ENCODE measurements around the gene DYRK4. TPM values are rescaled to one million over a fixed set of nuclear protein-coding genes. Genes with fewer than 3 reads are reported as not detected.

The DYRK4 gene
- polyA plus RNA-seq, 3 donors, result 17.4 to 26.9 (median 22.4) TPM

DNA sequence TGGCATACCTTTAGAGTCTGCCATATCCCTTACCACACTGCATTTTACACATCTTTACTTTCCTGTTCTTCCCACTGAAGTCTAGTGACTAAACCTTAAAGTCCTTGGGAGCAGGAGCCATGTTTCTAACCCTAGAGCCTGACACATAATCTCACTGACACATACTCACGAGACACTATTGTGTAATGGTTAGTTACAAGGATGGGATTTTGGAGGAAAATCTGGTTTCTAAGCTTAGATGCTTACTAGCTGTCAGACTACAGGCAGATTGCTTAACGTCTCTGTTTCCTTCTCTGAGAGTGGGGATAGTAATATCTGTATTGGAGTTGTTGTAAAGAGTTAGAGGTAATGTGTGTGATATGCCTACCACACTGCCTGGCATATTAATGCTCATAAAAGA lies 6.2 kb upstream of the DYRK4 start:
- Histone ChIP-seq H4K20me1 (ENCODE audit: insufficient read depth, low read length) (no peaks in the 10 kb centered on the region), H2AFZ (ENCODE audit: insufficient read depth, low read depth, low read length, poor library complexity, severe bottlenecking) (peak overlapping the region; percentile 44), H3K4me1 (ENCODE audit: control insufficient read depth in 1 of 2, insufficient read depth in 2 of 2, low read length in 2 of 2) (peaks cover 30 to 31% of the 10 kb centered on the region in 2 donors), H3K27me3 (ENCODE audit: control insufficient read depth in 2 of 2, insufficient read depth in 2 of 2, low read length in 2 of 2) (no peaks in the 10 kb centered on the region), H3K9me3 (replicated peaks in 1 of 2; ENCODE audit: control insufficient read depth in 1 of 2, insufficient read depth in 1 of 2, low read length in 2 of 2) (no peaks in the 10 kb centered on the region), H3K27ac (ENCODE audit: low read depth in 1 of 2, low read length in 2 of 2) (peak overlapping the region in 1 of 2 donors; percentile 73), H3K9ac (ENCODE audit: insufficient read depth, low read length, poor library complexity, severe bottlenecking) (no peak overlapping the region), H3K79me2 (ENCODE audit: insufficient read depth, low read length) (peaks cover 4% of the 10 kb centered on the region), H3K4me3 (replicated peaks in 1 of 3; ENCODE audit: low read depth in 2 of 3, low read length in 3 of 3) (peak overlapping the region in 1 of 3 experiments; percentile 5), H3K36me3 (replicated peaks in 1 of 2; ENCODE audit: control insufficient read depth in 1 of 2, insufficient read depth in 2 of 2, low read length in 2 of 2) (peaks cover 0 to 10% of the 10 kb centered on the region in 2 donors), H3K4me2 (replicated peaks; ENCODE audit: extremely low read depth, low read length, poor library complexity, severe bottlenecking) (peak overlapping the region; percentile 23)
- H3K4me3 Mint-ChIP-seq, result no peak overlapping the region
- H3K27ac Mint-ChIP-seq, result peak overlapping the region; percentile 16 to 82 (median 46)
- H3K4me1 Mint-ChIP-seq, result peaks cover 27% of the 10 kb centered on the region
- H3K9me3 Mint-ChIP-seq, result no peaks in the 10 kb centered on the region
- DNase-seq, result peak; percentile 73 to 92 (median 74)
- TF ChIP-seq, protein P1, sequence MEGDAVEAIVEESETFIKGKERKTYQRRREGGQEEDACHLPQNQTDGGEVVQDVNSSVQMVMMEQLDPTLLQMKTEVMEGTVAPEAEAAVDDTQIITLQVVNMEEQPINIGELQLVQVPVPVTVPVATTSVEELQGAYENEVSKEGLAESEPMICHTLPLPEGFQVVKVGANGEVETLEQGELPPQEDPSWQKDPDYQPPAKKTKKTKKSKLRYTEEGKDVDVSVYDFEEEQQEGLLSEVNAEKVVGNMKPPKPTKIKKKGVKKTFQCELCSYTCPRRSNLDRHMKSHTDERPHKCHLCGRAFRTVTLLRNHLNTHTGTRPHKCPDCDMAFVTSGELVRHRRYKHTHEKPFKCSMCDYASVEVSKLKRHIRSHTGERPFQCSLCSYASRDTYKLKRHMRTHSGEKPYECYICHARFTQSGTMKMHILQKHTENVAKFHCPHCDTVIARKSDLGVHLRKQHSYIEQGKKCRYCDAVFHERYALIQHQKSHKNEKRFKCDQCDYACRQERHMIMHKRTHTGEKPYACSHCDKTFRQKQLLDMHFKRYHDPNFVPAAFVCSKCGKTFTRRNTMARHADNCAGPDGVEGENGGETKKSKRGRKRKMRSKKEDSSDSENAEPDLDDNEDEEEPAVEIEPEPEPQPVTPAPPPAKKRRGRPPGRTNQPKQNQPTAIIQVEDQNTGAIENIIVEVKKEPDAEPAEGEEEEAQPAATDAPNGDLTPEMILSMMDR (IDR thresholded peaks at IDR 0.05), result no peak
- H3K36me3 Mint-ChIP-seq, result peaks cover 5 to 25% of the 10 kb centered on the region in 2 donors
- intact Hi-C loops (cut with micrococcal nuclease), result no loop called here
- H3K27me3 Mint-ChIP-seq (ENCODE audit: low read depth in 3 of 3), result no peaks in the 10 kb centered on the region
- WGBS (ENCODE audit: insufficient coverage), result no CpG with 5 or more reads among the region's 2 CpGs

GRCh38 chr12:4556735-4557530 lies 5.1 kb upstream of the DYRK4 start:
- peaks cover 5 to 19% of the 10 kb centered on the region in 2 donors for H3K36me3 Mint-ChIP-seq
- WGBS (ENCODE audit: insufficient coverage), result 82% methylated on average over 1 of the region's 2 CpGs

More at GRCh38 chr12:4556735-4557530, 5.1 kb upstream of the DYRK4 start:
- Histone ChIP-seq H2AFZ (ENCODE audit: insufficient read depth, low read depth, low read length, poor library complexity, severe bottlenecking) (peak overlapping the region; percentile 46), H3K4me3 (replicated peaks in 1 of 3; ENCODE audit: low read depth in 2 of 3, low read length in 3 of 3) (peak overlapping the region in 1 of 3 experiments; percentile 10), H3K9ac (ENCODE audit: insufficient read depth, low read length, poor library complexity, severe bottlenecking) (no peak overlapping the region), H3K9me3 (replicated peaks in 1 of 2; ENCODE audit: control insufficient read depth in 1 of 2, insufficient read depth in 1 of 2, low read length in 2 of 2) (no peaks in the 10 kb centered on the region), H3K4me1 (ENCODE audit: control insufficient read depth in 1 of 2, insufficient read depth in 2 of 2, low read length in 2 of 2) (peaks cover 33 to 36% of the 10 kb centered on the region in 2 donors), H3K27me3 (ENCODE audit: control insufficient read depth in 2 of 2, insufficient read depth in 2 of 2, low read length in 2 of 2) (no peaks in the 10 kb centered on the region), H3K4me2 (replicated peaks; ENCODE audit: extremely low read depth, low read length, poor library complexity, severe bottlenecking) (peak overlapping the region; percentile 1), H3K36me3 (replicated peaks in 1 of 2; ENCODE audit: control insufficient read depth in 1 of 2, insufficient read depth in 2 of 2, low read length in 2 of 2) (peaks cover 0 to 9% of the 10 kb centered on the region in 2 donors), H4K20me1 (ENCODE audit: insufficient read depth, low read length) (no peaks in the 10 kb centered on the region), H3K27ac (ENCODE audit: low read depth in 1 of 2, low read length in 2 of 2) (peak overlapping the region; percentile 33 to 73), H3K79me2 (ENCODE audit: insufficient read depth, low read length) (peaks cover 4% of the 10 kb centered on the region)
- intact Hi-C loops (cut with micrococcal nuclease), result no loop called here
- H3K4me1 Mint-ChIP-seq, result peaks cover 31% of the 10 kb centered on the region
- peak overlapping the region in 1 of 2 donors; percentile 47 for H3K4me3 Mint-ChIP-seq
- DNase-seq, result peak in 2 of 3 donors; percentile 20 to 65
- peak overlapping the region; percentile 82 to 94 (median 88) for H3K27ac Mint-ChIP-seq
- H3K27me3 Mint-ChIP-seq (ENCODE audit: low read depth in 3 of 3), result no peaks in the 10 kb centered on the region
- TF ChIP-seq, protein P1 (IDR thresholded peaks at IDR 0.05), result no peak
- no peaks in the 10 kb centered on the region for H3K9me3 Mint-ChIP-seq

Data from CD14-positive monocyte (primary cell).